GM18507 (cell line): ENCODE results near the gene PRM1.
A peak's percentile ranks its signal among the peaks of the same experiment; 100 is the strongest.

Source experiments
- DNase-seq: peaks from one replicate; pipeline ENCODE4 v3.0.0; 2011; ENCODE audit warnings: low read depth; ENCODE audit not compliant: insufficient read length; ENCODE audit errors: extremely low spot score
- FAIRE-seq: peaks from 2 replicates; lab custom pipeline; 2011; peaks lifted over from hg19 to GRCh38; lab: Jason Lieb, UNC

PRM1 gene

GRCh38 chr16:11316331-11317015 is 35.3 kb upstream of the PRM1 start:
- no peak for DNase-seq
- FAIRE-seq = no peak

GRCh38 chr16:11315510-11315909 is 34.4 kb upstream of the PRM1 start:
- DNase-seq (no peak), FAIRE-seq (no peak)

GRCh38 chr16:11314309-11314894 is 33.3 kb upstream of the PRM1 start:
- FAIRE-seq (no peak), DNase-seq (no peak)

GRCh38 chr16:11313493-11314308 is 32.6 kb upstream of the PRM1 start:
- DNase-seq = no peak
- no peak for FAIRE-seq

GRCh38 chr16:11312718-11313492 is 31.8 kb upstream of the PRM1 start:
- DNase-seq (no peak), FAIRE-seq (no peak)

GRCh38 chr16:11310997-11311561 is 29.9 kb upstream of the PRM1 start:
- DNase-seq (no peak), FAIRE-seq (peak; percentile 86)

- no peak for FAIRE-seq
Observed at GRCh38 chr16:11310634-11310977, 29.5 kb upstream of the PRM1 start.

GRCh38 chr16:11309895-11310633 is 28.9 kb upstream of the PRM1 start:
- no peak for DNase-seq
- FAIRE-seq = peak; percentile 62

More at GRCh38 chr16:11310634-11310977, 29.5 kb upstream of the PRM1 start:
- DNase-seq = no peak

- DNase-seq = no peak
- no peak for FAIRE-seq
Observed at GRCh38 chr16:11308493-11309283, 27.6 kb upstream of the PRM1 start.

- no peak for DNase-seq
Observed at GRCh38 chr16:11307639-11308492, 26.7 kb upstream of the PRM1 start.

GRCh38 chr16:11306997-11307638 is 26.0 kb upstream of the PRM1 start:
- DNase-seq (no peak), FAIRE-seq (no peak)

More at GRCh38 chr16:11307639-11308492, 26.7 kb upstream of the PRM1 start:
- FAIRE-seq = no peak

GRCh38 chr16:11306381-11306780 is 25.3 kb upstream of the PRM1 start:
- FAIRE-seq = no peak
- DNase-seq = no peak

- no peak for FAIRE-seq
- DNase-seq = no peak
Observed at GRCh38 chr16:11303405-11304138, 22.4 kb upstream of the PRM1 start.

- FAIRE-seq = no peak
Observed at GRCh38 chr16:11302977-11303376, 21.8 kb upstream of the PRM1 start.

GRCh38 chr16:11301645-11302501 is 20.7 kb upstream of the PRM1 start:
- FAIRE-seq = no peak
- no peak for DNase-seq

More at GRCh38 chr16:11302977-11303376, 21.8 kb upstream of the PRM1 start:
- DNase-seq = no peak
